NCI-H748 (cell line): Measurements from ENCODE around the gene CEP170B.
"Not testable (repeated sequence)": the region's sequence is repeated elsewhere in the genome, so short reads cannot be mapped to it uniquely, and the experiment has no call there.

Experiments used
- DNase-seq: peaks from one replicate; lab custom pipeline; 2025; ENCODE audit not compliant: unreplicated experiment; lab: John Stamatoyannopoulos, UW

The CEP170B gene

GRCh38 chr14:104904650-104905578 is 39.8 kb downstream of the CEP170B start:
- DNase-seq = not testable (repeated sequence)

GRCh38 chr14:104905579-104905933 is 40.5 kb downstream of the CEP170B start:
- not testable (repeated sequence) for DNase-seq

- DNase-seq = peak; percentile 48
These were observed 43.2 kb downstream of the CEP170B start for GRCh38 chr14:104908303-104908702.

GRCh38 chr14:104912053-104912452 is 47.0 kb downstream of the CEP170B start:
- no peak for DNase-seq

GRCh38 chr14:104913435-104913834 is 48.4 kb downstream of the CEP170B start:
- DNase-seq = no peak

GRCh38 chr14:104917116-104917515 is 52.0 kb downstream of the CEP170B start:
- no peak for DNase-seq

- no peak for DNase-seq
These were observed 52.9 kb downstream of the CEP170B start for GRCh38 chr14:104917993-104918392.

GRCh38 chr14:104919152-104919992 is 54.3 kb downstream of the CEP170B start:
- DNase-seq = not testable (repeated sequence)

GRCh38 chr14:104919993-104920315 is 54.9 kb downstream of the CEP170B start:
- no peak for DNase-seq

- DNase-seq = no peak
These were observed 58.8 kb downstream of the CEP170B start for GRCh38 chr14:104923640-104924420.

GRCh38 chr14:104924421-104925213 is 59.5 kb downstream of the CEP170B start, which contains the start of gene PLD4:
TSS of gene PLD4 (plus strand) at chr14:104924879. CDS start at chr14:104927141, 2,262 bp downstream.
- no peak for DNase-seq

GRCh38 chr14:104925214-104925854 is 60.3 kb downstream of the CEP170B start:
- no peak for DNase-seq

- DNase-seq = no peak
These were observed 61.0 kb downstream of the CEP170B start for GRCh38 chr14:104925855-104926609.

GRCh38 chr14:104926619-104927431 is 61.8 kb downstream of the CEP170B start:
- no peak for DNase-seq

- DNase-seq = no peak
These were observed 62.4 kb downstream of the CEP170B start for GRCh38 chr14:104927432-104927816.

GRCh38 chr14:104927901-104928300 is 62.8 kb downstream of the CEP170B start:
- no peak for DNase-seq

GRCh38 chr14:104928391-104929133 is 63.5 kb downstream of the CEP170B start:
- DNase-seq = no peak
